ENCODE results near the gene NKPD1. TPM values are rescaled to one million over a fixed set of nuclear protein-coding genes. Genes with fewer than 3 reads are reported as not detected.
A peak's percentile ranks its signal among the peaks of the same experiment; 100 is the strongest.

Gene NKPD1
- total and polyA plus RNA-seq, 9 of the 15 experiments (the other 6 are each of a cell fraction or from before 2014, with no cell fraction given) = 0.03 to 0.09 (median 0.04) TPM; not detected in 5

DNA sequence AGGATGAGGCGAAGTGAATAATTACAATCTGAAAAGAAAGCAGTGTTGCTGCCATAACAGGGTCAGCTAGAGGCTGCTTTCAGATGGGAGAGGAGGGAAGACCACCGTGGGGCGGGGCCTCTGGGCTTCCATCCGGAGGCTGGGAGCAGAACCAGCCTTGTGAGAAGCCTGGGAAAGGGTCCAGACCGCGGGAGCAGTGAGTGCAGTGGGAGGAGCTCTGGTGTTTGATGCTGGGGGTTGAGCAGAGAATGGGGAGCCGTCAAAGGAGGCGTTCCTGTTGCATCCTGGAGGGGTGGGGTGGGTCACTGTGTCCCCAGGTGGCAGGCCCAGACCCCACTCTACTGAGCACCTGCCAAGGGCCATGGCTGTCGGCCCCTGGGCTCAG lies 18.1 kb downstream of the NKPD1 start:
- H3K27me3 ChIP-seq (ENCODE audit: control insufficient read depth in 2 of 2, insufficient read depth in 2 of 2, low read length in 2 of 2) = no peaks in the 10 kb centered on the region
- DNase-seq (ENCODE audit: extremely low read depth in 1 of 4, low spot score in 3 of 4) (no peak), ATAC-seq (no peak), FAIRE-seq (no peak)
- ChIA-PET POLR2A (interaction anchor here (0.8 kb wide), 1 partner anchor 14 kb away, joined by 4 read pairs; no protein-coding TSS in a partner anchor), CTCF (ENCODE audit: low intra/inter-chr PET ratio) (no interaction called here)
- no peak overlapping the region for H2AFZ ChIP-seq (ENCODE audit: low read depth, low read length)
- no peak overlapping the region for H3K27ac ChIP-seq (ENCODE audit: extremely low read depth, low read depth, low read length)
- H3K79me2 ChIP-seq (ENCODE audit: control insufficient read depth, insufficient read depth, low read length) = peaks cover 9% of the 10 kb centered on the region; the same call in 1 of the 3 replicates
- WGBS (ENCODE audit: insufficient coverage, low coverage, missing lambda C conversion rate) = 71% methylated on average over 5 of the region's 9 CpGs
- H3K4me2 ChIP-seq (ENCODE audit: insufficient read depth, low read length) = no peak overlapping the region
- peaks cover 0 to 64% of the 10 kb centered on the region in 2 experiments; a peak in 2 of 5 replicates for H3K4me1 ChIP-seq (replicated peaks in 1 of 2; ENCODE audit: control insufficient read depth in 2 of 2, insufficient read depth in 2 of 2, low read length in 2 of 2)
- no peak for TF ChIP-seq ZNF764 (CRISPR knock-in tag; IDR thresholded peaks at IDR 0.05; ENCODE audit: low read depth)
- H4K20me1 ChIP-seq (replicated peaks; ENCODE audit: control insufficient read depth, insufficient read depth, low read length) = no peaks in the 10 kb centered on the region; the same call in 1 of the 2 replicates
- peak overlapping the region in 1 of 2 experiments; percentile 58; a peak in 2 of 4 replicates for H3K9ac ChIP-seq (ENCODE audit: insufficient read depth in 1 of 2, low read depth in 2 of 2, low read length in 2 of 2)
- peaks cover 57% of the 10 kb centered on the region; the same call in 1 of the 3 replicates for H3K36me3 ChIP-seq (ENCODE audit: control insufficient read depth, insufficient read depth, low read length)
- H3K9me1 ChIP-seq (ENCODE audit: control insufficient read depth, insufficient read depth, low read length) = no peaks in the 10 kb centered on the region
- in situ Hi-C loops (cut with MboI) (no loop called here), intact Hi-C loops (cut with micrococcal nuclease) (no loop called here)
- H3K9me3 ChIP-seq (replicated peaks; ENCODE audit: control insufficient read depth, insufficient read depth, low read depth, low read length) = no peaks in the 10 kb centered on the region
- no TSS peak for BruUV-seq (replicated peaks)
- H3K4me3 ChIP-seq = no peak overlapping the region

- WGBS (ENCODE audit: insufficient coverage, low coverage, missing lambda C conversion rate) = 98% methylated on average over 18 of the region's 33 CpGs
- H3K4me3 ChIP-seq = no peak overlapping the region
- ATAC-seq (no peak), FAIRE-seq (no peak), DNase-seq (ENCODE audit: extremely low read depth in 1 of 4, low spot score in 3 of 4) (no peak)
- no TSS peak for BruUV-seq (replicated peaks)
- no peaks in the 10 kb centered on the region for H3K9me1 ChIP-seq (ENCODE audit: control insufficient read depth, insufficient read depth, low read length)
- POLR2A ChIA-PET = interaction anchor here (0.8 to 1.1 kb wide), 2 partner anchors 15 to 19 kb away, joined by 3 to 4 read pairs; partner anchors contain the start of gene NKPD1
- no peak overlapping the region for H2AFZ ChIP-seq (ENCODE audit: low read depth, low read length)
- H3K27ac ChIP-seq (ENCODE audit: extremely low read depth, low read depth, low read length) = no peak overlapping the region
- H4K20me1 ChIP-seq (replicated peaks; ENCODE audit: control insufficient read depth, insufficient read depth, low read length) = peaks cover 3% of the 10 kb centered on the region; the same call in 1 of the 2 replicates
- H3K36me3 ChIP-seq (ENCODE audit: control insufficient read depth, insufficient read depth, low read length) = peaks cover 54% of the 10 kb centered on the region; the same call in 1 of the 3 replicates
- H3K4me1 ChIP-seq (replicated peaks in 1 of 2; ENCODE audit: control insufficient read depth in 2 of 2, insufficient read depth in 2 of 2, low read length in 2 of 2) = peaks cover 0 to 63% of the 10 kb centered on the region in 2 experiments; a peak in 2 of 5 replicates
- intact Hi-C loops (cut with micrococcal nuclease) = no loop called here
- H3K9ac ChIP-seq (ENCODE audit: insufficient read depth in 1 of 2, low read depth in 2 of 2, low read length in 2 of 2) = no peak overlapping the region; a peak in 1 of 4 replicates
- in situ Hi-C loops (cut with MboI) = no loop called here
- no peaks in the 10 kb centered on the region for H3K27me3 ChIP-seq (ENCODE audit: control insufficient read depth in 2 of 2, insufficient read depth in 2 of 2, low read length in 2 of 2)
- peaks cover 10% of the 10 kb centered on the region; the same call in 1 of the 3 replicates for H3K79me2 ChIP-seq (ENCODE audit: control insufficient read depth, insufficient read depth, low read length)
- H3K4me2 ChIP-seq (ENCODE audit: insufficient read depth, low read length) = no peak overlapping the region
- CTCF ChIA-PET (ENCODE audit: low intra/inter-chr PET ratio) = no interaction called here
- H3K9me3 ChIP-seq (replicated peaks; ENCODE audit: control insufficient read depth, insufficient read depth, low read depth, low read length) = no peaks in the 10 kb centered on the region
- TF ChIP-seq ZNF280A (IDR thresholded peaks at IDR 0.05; ENCODE audit: low read depth, partially characterized antibody) = no peak
- TF ChIP-seq CCAR2 (IDR thresholded peaks at IDR 0.05; ENCODE audit: low read depth, low read length) = no peak
These were observed 18.6 kb downstream of the NKPD1 start for GRCh38 chr19:45142016-45142725.

All from K562 (cell line).